ENCODE results near the gene ADAMTS17.

Gene ADAMTS17

DNA sequence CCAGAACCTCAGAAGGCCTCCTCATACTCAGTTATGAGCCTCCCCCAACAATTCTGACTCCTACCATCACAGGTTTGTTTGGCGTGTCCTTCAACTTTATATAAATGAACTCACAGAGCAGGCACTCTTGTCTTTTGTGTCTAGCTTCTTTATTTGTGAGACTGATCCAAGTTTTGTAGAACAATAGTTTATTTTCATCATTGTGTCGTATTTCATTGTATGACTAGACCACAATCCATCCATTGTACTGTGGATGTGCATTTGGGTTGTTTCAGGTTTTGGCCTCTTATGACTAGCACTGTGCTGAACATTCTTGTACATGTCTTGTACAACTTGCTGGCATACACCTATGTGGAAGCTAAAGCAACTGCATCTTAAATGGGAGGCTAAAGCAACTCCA, 315.7 kb downstream of the ADAMTS17 start:
- no peak for TF ChIP-seq YY1 (IDR thresholded peaks at IDR 0.05; ENCODE audit: low read depth)
- TF ChIP-seq REST (IDR thresholded peaks at IDR 0.05; ENCODE audit: low read depth) = no peak
- TF ChIP-seq EP300 (IDR thresholded peaks at IDR 0.05; ENCODE audit: borderline replicate concordance) = no peak
- TF ChIP-seq CREB1 (IDR thresholded peaks at IDR 0.05; ENCODE audit: low read depth) = no peak
- no peak for TF ChIP-seq CEBPB (IDR thresholded peaks at IDR 0.05)
- TF ChIP-seq, protein P1, sequence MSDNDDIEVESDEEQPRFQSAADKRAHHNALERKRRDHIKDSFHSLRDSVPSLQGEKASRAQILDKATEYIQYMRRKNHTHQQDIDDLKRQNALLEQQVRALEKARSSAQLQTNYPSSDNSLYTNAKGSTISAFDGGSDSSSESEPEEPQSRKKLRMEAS (IDR thresholded peaks at IDR 0.05) = no peak
- no peak for TF ChIP-seq TAF1 (IDR thresholded peaks at IDR 0.05; ENCODE audit: low read depth)
- TF ChIP-seq EGR1 (IDR thresholded peaks at IDR 0.05) = no peak
- no peak for TF ChIP-seq TEAD4 (IDR thresholded peaks at IDR 0.05)
- TF ChIP-seq, protein P2, sequence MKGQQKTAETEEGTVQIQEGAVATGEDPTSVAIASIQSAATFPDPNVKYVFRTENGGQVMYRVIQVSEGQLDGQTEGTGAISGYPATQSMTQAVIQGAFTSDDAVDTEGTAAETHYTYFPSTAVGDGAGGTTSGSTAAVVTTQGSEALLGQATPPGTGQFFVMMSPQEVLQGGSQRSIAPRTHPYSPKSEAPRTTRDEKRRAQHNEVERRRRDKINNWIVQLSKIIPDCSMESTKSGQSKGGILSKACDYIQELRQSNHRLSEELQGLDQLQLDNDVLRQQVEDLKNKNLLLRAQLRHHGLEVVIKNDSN (IDR thresholded peaks at IDR 0.05) = no peak

GRCh38 chr15:100022806-100023205, 319.0 kb downstream of the ADAMTS17 start:
- TF ChIP-seq, protein P1 (IDR thresholded peaks at IDR 0.05) = no peak
- no peak for TF ChIP-seq NFIC (IDR thresholded peaks at IDR 0.05)
- no peak for TF ChIP-seq EP300 (IDR thresholded peaks at IDR 0.05; ENCODE audit: borderline replicate concordance)
- no peak for TF ChIP-seq REST (IDR thresholded peaks at IDR 0.05; ENCODE audit: low read depth)
- no peak for TF ChIP-seq RAD21 (IDR thresholded peaks at IDR 0.05; ENCODE audit: low read depth)
- no peak for TF ChIP-seq CREB1 (IDR thresholded peaks at IDR 0.05; ENCODE audit: low read depth)
- no peak for TF ChIP-seq FOXM1 (IDR thresholded peaks at IDR 0.05; ENCODE audit: borderline replicate concordance, low read depth)
- TF ChIP-seq TEAD4 (IDR thresholded peaks at IDR 0.05) = no peak
- TF ChIP-seq YY1 (IDR thresholded peaks at IDR 0.05; ENCODE audit: low read depth) = no peak
- no peak for TF ChIP-seq ZBTB7A (IDR thresholded peaks at IDR 0.05; ENCODE audit: low read depth)
- TF ChIP-seq, protein P2 (IDR thresholded peaks at IDR 0.05) = no peak
- TF ChIP-seq EGR1 (IDR thresholded peaks at IDR 0.05) = no peak
- TF ChIP-seq CEBPB (IDR thresholded peaks at IDR 0.05) = no peak
- TF ChIP-seq TAF1 (IDR thresholded peaks at IDR 0.05; ENCODE audit: low read depth) = no peak
- TF ChIP-seq TCF12 (IDR thresholded peaks at IDR 0.05; ENCODE audit: low read depth) = no peak

GRCh38 chr15:100022391-100022790, 319.4 kb downstream of the ADAMTS17 start:
- TF ChIP-seq, protein P1 (IDR thresholded peaks at IDR 0.05) = no peak
- TF ChIP-seq REST (IDR thresholded peaks at IDR 0.05; ENCODE audit: low read depth) (no peak), EGR1 (IDR thresholded peaks at IDR 0.05) (no peak), RAD21 (IDR thresholded peaks at IDR 0.05; ENCODE audit: low read depth) (no peak), YY1 (IDR thresholded peaks at IDR 0.05; ENCODE audit: low read depth) (no peak)
- TF ChIP-seq, protein P2 (IDR thresholded peaks at IDR 0.05) = no peak

DNA sequence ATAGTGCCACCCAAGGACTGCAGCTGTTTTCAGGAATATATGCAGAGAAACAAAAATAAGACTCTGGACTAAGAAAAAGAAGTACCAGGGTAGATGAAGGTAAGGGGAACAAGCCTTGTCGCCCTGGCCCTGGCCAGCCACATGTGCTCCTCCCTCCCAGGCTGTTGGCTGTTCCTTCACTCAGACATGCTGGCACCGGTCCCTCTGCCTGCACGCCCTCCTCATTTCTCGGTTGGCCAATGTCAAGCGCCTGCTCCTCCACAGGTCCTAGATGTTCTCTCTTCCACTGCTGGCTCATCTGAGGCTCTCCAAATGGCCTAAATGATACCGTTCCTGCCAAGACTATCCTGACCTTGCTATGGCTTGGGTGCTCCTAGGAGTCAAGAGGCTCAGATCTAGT, 320.1 kb downstream of the ADAMTS17 start:
- TF ChIP-seq TEAD4 (IDR thresholded peaks at IDR 0.05) = no peak

- TF ChIP-seq FOXM1 (IDR thresholded peaks at IDR 0.05; ENCODE audit: borderline replicate concordance, low read depth) = no peak
- TF ChIP-seq RAD21 (IDR thresholded peaks at IDR 0.05; ENCODE audit: low read depth) = no peak
- no peak for TF ChIP-seq EP300 (IDR thresholded peaks at IDR 0.05; ENCODE audit: borderline replicate concordance)
- TF ChIP-seq CREB1 (IDR thresholded peaks at IDR 0.05; ENCODE audit: low read depth) = no peak
- TF ChIP-seq, protein P2 (IDR thresholded peaks at IDR 0.05) = no peak
- no peak for TF ChIP-seq NFIC (IDR thresholded peaks at IDR 0.05)
- TF ChIP-seq YY1 (IDR thresholded peaks at IDR 0.05; ENCODE audit: low read depth) = no peak
- TF ChIP-seq TEAD4 (IDR thresholded peaks at IDR 0.05) = no peak
- TF ChIP-seq, protein P1 (IDR thresholded peaks at IDR 0.05) = no peak
- no peak for TF ChIP-seq CEBPB (IDR thresholded peaks at IDR 0.05)
- no peak for TF ChIP-seq REST (IDR thresholded peaks at IDR 0.05; ENCODE audit: low read depth)
- no peak for TF ChIP-seq TAF1 (IDR thresholded peaks at IDR 0.05; ENCODE audit: low read depth)
These were observed 321.2 kb downstream of the ADAMTS17 start for GRCh38 chr15:100020614-100021013.

Data from Ishikawa (cell line).